Gastrocnemius medialis (tissue), 4 donors: ENCODE measurements around the gene RSPH9. TPM values are rescaled to one million over a fixed set of nuclear protein-coding genes. Genes with fewer than 3 reads are reported as not detected.
A peak's percentile ranks its signal among the peaks of the same experiment; 100 is the strongest.

Experiments
- ATAC-seq, 2 donors: fragments of 150-250 bp; one replicate each; pipeline ENCODE4 v1.9.1; 2016
- DNase-seq, 2 donors: peaks; one replicate each; pipeline ENCODE4 v3.0.0-alpha.2; 2019
- H3K27ac ChIP-seq, 4 donors: fragments of 200-600 bp; sonication (generic); 1 replicate in 1 of 4; 2 replicates in 3 of 4; pipeline ENCODE4 v1.5.1; 2016 to 2018; ENCODE audit warnings: mild to moderate bottlenecking in 2 of 4, moderate library complexity in 1 of 4
- H3K27me3 ChIP-seq, 3 donors: fragments of 200-600 bp; sonication (generic) in 2 of 3; 1 replicate in 1 of 3; 2 replicates in 2 of 3; pipeline versions ENCODE4 v1.5.1 to v1.6.0; 2016 to 2019; ENCODE audit warnings: mild to moderate bottlenecking in 1 of 3, moderate library complexity in 1 of 3
- H3K36me3 ChIP-seq, 2 donors: fragments of 200-600 bp; sonication (generic) in 1 of 2; one replicate each; pipeline ENCODE4 v1.5.1; 2017 to 2018
- H3K4me1 ChIP-seq, 2 donors: fragments of 200-600 bp; sonication (generic) in 1 of 2; one replicate each; pipeline ENCODE4 v1.5.1; 2016 to 2017; ENCODE audit warnings: mild to moderate bottlenecking in 2 of 2
- H3K4me3 ChIP-seq, 4 donors: fragments of 200-600 bp; sonication (generic) in 3 of 4; 1 replicate in 1 of 4; 2 replicates in 3 of 4; pipeline ENCODE4 v1.5.1; 2016 to 2019; ENCODE audit warnings: mild to moderate bottlenecking in 2 of 4
- H3K9me3 ChIP-seq, 3 donors: fragments of 200-600 bp; sonication (generic) in 2 of 3; 1 replicate in 1 of 3; 2 replicates in 2 of 3; pipeline ENCODE4 v1.5.1; 2016 to 2019
- POLR2A ChIP-seq, 2 donors: fragments of 450-650 bp; IDR thresholded peaks; one replicate each; pipeline ENCODE4 v1.6.1; 2017; ENCODE audit warnings: antibody characterized with exemption in 2 of 2, mild to moderate bottlenecking in 2 of 2, moderate library complexity in 2 of 2
- in situ Hi-C, 4 donors: fragments of 200-750 bp; cut with MboI; loops; one replicate each; pipeline versions ENCODE4 v1.15.0 to v1.8.0; 2017; ENCODE audit warnings: low sequenced_read_pairs in 4 of 4
- intact Hi-C: fragments of 100-400 bp; cut with DNase I; formaldehyde crosslinking; loops from one replicate; pipeline ENCODE4 v1.15.1; 2023; ENCODE audit warnings: low total_unique reads
- total RNA-seq, 4 donors: library from RNA; depleted of rRNA; stranded (reverse); fragments of >200 nt; gene quantifications; one replicate each; pipeline versions ENCODE4 v1.1.0 to v1.2.3, GENCODE V29; 2016
- TF ChIP-seq, protein P1 (sequence below), 5 experiments: fragments of 450-650 bp in 3 of 5; fragments of 200-600 bp in 2 of 5; sonication (generic) in 2 of 5; IDR thresholded peaks in 4 of 5; conservative IDR thresholded peaks in 1 of 5; 1 replicate in 4 of 5; 2 replicates in 1 of 5; pipeline ENCODE4 v1.5.1; 2016 to 2019; ENCODE audit warnings: antibody characterized with exemption in 5 of 5, mild to moderate bottlenecking in 3 of 5, moderate library complexity in 3 of 5

The RSPH9 gene
- total RNA-seq, 4 donors from 2014 or later, result 0.09 TPM; not detected in 3

DNA sequence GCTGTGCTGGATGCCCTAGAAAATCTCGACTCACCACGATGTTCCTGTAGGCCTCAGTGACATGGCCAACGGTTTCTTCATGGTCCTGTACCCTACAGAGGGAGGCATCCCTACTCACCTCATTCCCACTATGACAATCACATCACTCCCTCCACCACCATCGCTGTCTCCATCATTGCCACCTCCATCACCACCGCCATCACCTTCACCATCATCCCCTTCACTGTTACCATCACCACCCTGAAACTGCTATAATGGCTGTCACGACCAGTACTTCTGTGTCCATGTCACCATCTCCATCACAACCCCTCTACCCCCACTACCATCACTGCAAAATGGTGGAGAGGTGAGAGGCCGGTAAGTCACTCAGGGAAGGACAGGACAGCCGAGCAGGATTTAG, 72.6 kb downstream of the RSPH9 start:
- H3K9me3 ChIP-seq, result no peaks in the 10 kb centered on the region
- no peaks in the 10 kb centered on the region for H3K36me3 ChIP-seq
- peaks cover 7 to 21% of the 10 kb centered on the region in 2 donors for H3K4me1 ChIP-seq
- ATAC-seq, result no peak
- H3K27me3 ChIP-seq, result no peaks in the 10 kb centered on the region
- in situ Hi-C loops (no loop called here), intact Hi-C loops (no loop called here)
- no peak for DNase-seq
- H3K27ac ChIP-seq, result peak overlapping the region; percentile 49 to 75 (median 63)
- H3K4me3 ChIP-seq, result no peak overlapping the region
- TF ChIP-seq, protein P1, sequence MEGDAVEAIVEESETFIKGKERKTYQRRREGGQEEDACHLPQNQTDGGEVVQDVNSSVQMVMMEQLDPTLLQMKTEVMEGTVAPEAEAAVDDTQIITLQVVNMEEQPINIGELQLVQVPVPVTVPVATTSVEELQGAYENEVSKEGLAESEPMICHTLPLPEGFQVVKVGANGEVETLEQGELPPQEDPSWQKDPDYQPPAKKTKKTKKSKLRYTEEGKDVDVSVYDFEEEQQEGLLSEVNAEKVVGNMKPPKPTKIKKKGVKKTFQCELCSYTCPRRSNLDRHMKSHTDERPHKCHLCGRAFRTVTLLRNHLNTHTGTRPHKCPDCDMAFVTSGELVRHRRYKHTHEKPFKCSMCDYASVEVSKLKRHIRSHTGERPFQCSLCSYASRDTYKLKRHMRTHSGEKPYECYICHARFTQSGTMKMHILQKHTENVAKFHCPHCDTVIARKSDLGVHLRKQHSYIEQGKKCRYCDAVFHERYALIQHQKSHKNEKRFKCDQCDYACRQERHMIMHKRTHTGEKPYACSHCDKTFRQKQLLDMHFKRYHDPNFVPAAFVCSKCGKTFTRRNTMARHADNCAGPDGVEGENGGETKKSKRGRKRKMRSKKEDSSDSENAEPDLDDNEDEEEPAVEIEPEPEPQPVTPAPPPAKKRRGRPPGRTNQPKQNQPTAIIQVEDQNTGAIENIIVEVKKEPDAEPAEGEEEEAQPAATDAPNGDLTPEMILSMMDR (IDR thresholded peaks at IDR 0.05 in 4 of 5, conservative IDR thresholded peaks at IDR 0.05 in 1 of 5), result no peak
- no peak for TF ChIP-seq POLR2A (IDR thresholded peaks at IDR 0.05)

DNA sequence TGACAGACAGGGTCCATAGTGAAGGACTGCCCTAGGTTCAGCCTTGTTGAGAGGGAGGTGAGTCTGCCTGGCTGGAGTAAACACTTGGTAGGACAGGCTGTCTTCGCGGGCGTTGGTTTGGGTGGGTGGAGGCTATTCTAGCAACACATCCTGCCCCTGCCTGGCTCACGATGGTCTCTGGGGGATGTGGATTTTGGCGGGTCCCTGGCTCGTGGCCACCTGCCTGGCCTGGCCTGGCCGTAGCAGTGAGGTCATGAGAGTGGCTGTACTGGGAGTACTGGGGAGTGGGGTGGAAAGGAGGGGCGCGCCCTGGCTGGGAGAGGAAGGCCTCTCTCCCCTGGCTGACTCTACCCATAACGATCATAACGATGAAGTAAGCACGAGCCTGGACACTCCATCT, 73.0 kb downstream of the RSPH9 start:
- ATAC-seq (peak; percentile 57 to 70), DNase-seq (peak; percentile 40 to 80)
- no peaks in the 10 kb centered on the region for H3K9me3 ChIP-seq
- in situ Hi-C loops (no loop called here), intact Hi-C loops (no loop called here)
- peak overlapping the region; percentile 49 to 75 (median 63) for H3K27ac ChIP-seq
- no peaks in the 10 kb centered on the region for H3K36me3 ChIP-seq
- TF ChIP-seq, protein P1 (IDR thresholded peaks at IDR 0.05 in 4 of 5, conservative IDR thresholded peaks at IDR 0.05 in 1 of 5), result no peak
- no peak for TF ChIP-seq POLR2A (IDR thresholded peaks at IDR 0.05)
- no peaks in the 10 kb centered on the region for H3K27me3 ChIP-seq
- no peak overlapping the region for H3K4me3 ChIP-seq
- peaks cover 7 to 21% of the 10 kb centered on the region in 2 donors for H3K4me1 ChIP-seq

DNA sequence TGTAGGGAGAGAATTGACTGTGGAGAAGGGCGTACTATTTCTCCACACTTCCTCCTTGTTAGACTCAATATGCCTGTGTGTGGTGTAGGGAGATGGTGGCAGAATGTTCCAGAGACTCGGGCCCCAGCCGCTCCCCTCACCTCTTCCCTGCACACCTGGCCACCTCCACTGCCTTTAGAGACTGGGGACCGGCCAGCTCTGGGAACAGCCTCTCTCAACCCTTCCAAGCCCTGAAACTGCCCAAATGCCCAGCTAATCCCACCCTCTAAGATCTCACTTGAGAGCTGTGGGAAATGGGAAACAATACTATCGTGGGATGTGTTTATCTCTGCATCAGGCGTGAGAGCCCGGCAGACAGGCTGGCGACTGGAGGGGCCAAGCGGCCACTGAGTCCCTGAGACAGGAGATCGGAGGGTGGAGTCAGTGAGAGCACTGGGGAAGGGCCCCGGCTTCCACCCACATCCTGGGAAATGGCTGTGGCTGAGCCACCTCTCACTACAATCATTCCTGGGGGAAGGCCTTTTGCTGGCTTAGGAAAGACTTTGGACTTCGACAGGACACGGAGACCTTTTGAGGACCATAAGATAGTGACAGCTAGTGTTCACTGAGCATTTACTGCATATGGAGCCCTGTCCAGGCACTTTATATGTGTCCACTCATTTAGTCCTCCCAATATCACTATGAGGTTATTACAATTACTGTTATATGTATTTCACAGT, 73.7 kb downstream of the RSPH9 start:
- Histone ChIP-seq H3K4me3 (no peak overlapping the region), H3K36me3 (no peaks in the 10 kb centered on the region), H3K27ac (peak overlapping the region; percentile 49 to 75 (median 63)), H3K4me1 (peaks cover 7 to 21% of the 10 kb centered on the region in 2 donors), H3K27me3 (no peaks in the 10 kb centered on the region), H3K9me3 (no peaks in the 10 kb centered on the region)
- ATAC-seq (peak in 1 of 2 donors; percentile 8), DNase-seq (no peak)
- TF ChIP-seq, protein P1 (IDR thresholded peaks at IDR 0.05 in 4 of 5, conservative IDR thresholded peaks at IDR 0.05 in 1 of 5), result no peak
- TF ChIP-seq POLR2A (IDR thresholded peaks at IDR 0.05), result no peak
- in situ Hi-C loops (no loop called here), intact Hi-C loops (no loop called here)

DNA sequence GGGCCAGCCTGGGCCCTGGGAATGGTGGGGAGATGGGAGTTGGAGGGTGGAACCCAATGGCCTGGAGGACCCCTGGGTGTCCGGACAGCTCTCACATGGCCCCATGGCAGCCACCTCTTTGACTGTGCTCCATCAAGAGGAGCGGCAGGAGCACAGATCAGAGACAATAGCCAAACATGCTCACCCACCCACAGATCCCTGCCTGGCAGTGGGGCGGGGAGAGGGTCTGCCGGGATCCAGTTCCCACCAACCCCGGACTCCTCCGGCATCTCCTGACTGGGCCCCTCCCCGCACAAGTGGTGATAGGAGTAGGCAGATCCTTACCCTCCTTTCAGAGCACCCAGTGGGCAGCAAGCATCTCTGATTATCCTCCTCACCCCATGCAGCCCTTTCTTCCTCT, 74.7 kb downstream of the RSPH9 start:
- Histone ChIP-seq H3K27ac (peak overlapping the region in 1 of 4 donors; percentile 75), H3K4me1 (peaks cover 7 to 21% of the 10 kb centered on the region in 2 donors), H3K4me3 (no peak overlapping the region), H3K36me3 (no peaks in the 10 kb centered on the region), H3K27me3 (no peaks in the 10 kb centered on the region), H3K9me3 (no peaks in the 10 kb centered on the region)
- ATAC-seq (no peak), DNase-seq (no peak)
- in situ Hi-C loops (no loop called here), intact Hi-C loops (no loop called here)
- TF ChIP-seq POLR2A (IDR thresholded peaks at IDR 0.05), result no peak
- TF ChIP-seq, protein P1 (IDR thresholded peaks at IDR 0.05 in 4 of 5, conservative IDR thresholded peaks at IDR 0.05 in 1 of 5), result no peak
